SK-N-SH treated with all-trans-retinoic acid at 6 μM for 48 hours (cell line): ENCODE results near the gene KDM4B.

Experiments
- ATAC-seq: fragments of 200-7000 bp; cut with Tn5 transposase; 3 replicates; pipeline ENCODE4 v1.9.1; 2020; ENCODE audit warnings: mild to moderate bottlenecking, moderate library complexity
- ARNTL ChIP-seq: fragments of 450-650 bp; formaldehyde crosslinking; IDR thresholded peaks from 2 replicates; pipeline ENCODE4 v1.5.0; 2020; ENCODE audit warnings: low read depth, mild to moderate bottlenecking, moderate library complexity, borderline replicate concordance
- BACH2 ChIP-seq: fragments of 250-450 bp; sonication (Bioruptor Pico); IDR thresholded peaks from 2 replicates; pipeline ENCODE4 v1.9.0; 2021; ENCODE audit warnings: mild to moderate bottlenecking, borderline replicate concordance
- CREB5 ChIP-seq: fragments of 250-450 bp; sonication (Bioruptor Pico); IDR thresholded peaks from 2 replicates; pipeline ENCODE4 v1.5.1; 2020; ENCODE audit warnings: low read depth, mild to moderate bottlenecking, moderate library complexity
- CSDC2 ChIP-seq: fragments of 250-450 bp; sonication (Bioruptor Pico); IDR thresholded peaks from 2 replicates; pipeline ENCODE4 v1.5.0; 2020; ENCODE audit warnings: mild to moderate bottlenecking, moderate library complexity
- CSRNP3 ChIP-seq: fragments of 250-450 bp; sonication (Bioruptor Pico); IDR thresholded peaks from 2 replicates; pipeline ENCODE4 v1.5.1; 2021; ENCODE audit warnings: mild to moderate bottlenecking, moderate library complexity
- ESRRG ChIP-seq: fragments of 250-450 bp; sonication (Bioruptor Pico); IDR thresholded peaks from 2 replicates; pipeline ENCODE4 v1.6.1; 2021; ENCODE audit warnings: mild to moderate bottlenecking
- GLIS3 ChIP-seq: fragments of 250-450 bp; sonication (Bioruptor Pico); IDR thresholded peaks from 2 replicates; pipeline ENCODE4 v1.5.0; 2020; ENCODE audit warnings: mild to moderate bottlenecking, moderate library complexity
- ISL1 ChIP-seq: fragments of 250-450 bp; sonication (Bioruptor Pico); IDR thresholded peaks from 2 replicates; pipeline ENCODE4 v2.1.2; 2022; ENCODE audit warnings: mild to moderate bottlenecking, moderate library complexity
- OSR1 ChIP-seq: fragments of 250-450 bp; sonication (Bioruptor Pico); IDR thresholded peaks from 2 replicates; pipeline ENCODE4 v1.8.0; 2022; ENCODE audit warnings: moderate library complexity, mild to moderate bottlenecking, inconsistent platforms
- PATZ1 ChIP-seq: fragments of 250-450 bp; sonication (Bioruptor Pico); IDR thresholded peaks from 2 replicates; pipeline ENCODE4 v1.8.0; 2020; ENCODE audit warnings: mild to moderate bottlenecking, moderate library complexity, borderline replicate concordance
- POU6F1 ChIP-seq: fragments of 250-450 bp; sonication (Bioruptor Pico); IDR thresholded peaks from 2 replicates; pipeline ENCODE4 v1.8.0; 2021; ENCODE audit warnings: low read depth, mild to moderate bottlenecking, moderate library complexity, borderline replicate concordance
- PPARA ChIP-seq: fragments of 250-450 bp; sonication (Bioruptor Pico); IDR thresholded peaks from 2 replicates; pipeline ENCODE4 v1.5.0; 2020; ENCODE audit warnings: mild to moderate bottlenecking, borderline replicate concordance
- RARB ChIP-seq: fragments of 250-450 bp; sonication (Bioruptor Pico); IDR thresholded peaks from 2 replicates; pipeline ENCODE4 v1.8.0; 2021; ENCODE audit warnings: mild to moderate bottlenecking, moderate library complexity
- SNAI2 ChIP-seq: fragments of 250-450 bp; sonication (Bioruptor Pico); IDR thresholded peaks from 2 replicates; pipeline ENCODE4 v1.5.0; 2020; ENCODE audit warnings: mild to moderate bottlenecking, moderate library complexity
- TCF4 ChIP-seq: fragments of 250-450 bp; sonication (Bioruptor Pico); IDR thresholded peaks from 2 replicates; pipeline ENCODE4 v1.8.0; 2021; ENCODE audit warnings: mild to moderate bottlenecking, moderate library complexity, borderline replicate concordance
- TOX ChIP-seq: fragments of 250-450 bp; sonication (Bioruptor Pico); IDR thresholded peaks from 2 replicates; pipeline ENCODE4 v1.8.0; 2021; ENCODE audit warnings: mild to moderate bottlenecking, moderate library complexity, borderline replicate concordance
- TSHZ2 ChIP-seq: fragments of 250-450 bp; sonication (Bioruptor Pico); IDR thresholded peaks from 2 replicates; pipeline ENCODE4 v1.5.0; 2020; ENCODE audit warnings: mild to moderate bottlenecking, moderate library complexity
- ZC3H10 ChIP-seq: fragments of 250-450 bp; sonication (Bioruptor Pico); IDR thresholded peaks from 2 replicates; pipeline ENCODE4 v1.5.1; 2021; ENCODE audit warnings: mild to moderate bottlenecking, moderate library complexity
- ZFP30 ChIP-seq: fragments of 450-650 bp; formaldehyde crosslinking; IDR thresholded peaks from 2 replicates; pipeline ENCODE4 v1.5.0; 2022; ENCODE audit warnings: mild to moderate bottlenecking, moderate library complexity
- ZNF565 ChIP-seq: fragments of 450-650 bp; formaldehyde crosslinking; conservative IDR thresholded peaks from 2 replicates; pipeline ENCODE4 v1.5.0; 2020; ENCODE audit warnings: low read depth, mild to moderate bottlenecking, moderate library complexity
- ZNF70 ChIP-seq: fragments of 450-650 bp; formaldehyde crosslinking; IDR thresholded peaks from 2 replicates; pipeline ENCODE4 v1.5.0; 2020; ENCODE audit warnings: mild to moderate bottlenecking, moderate library complexity
- ZNF8 ChIP-seq: fragments of 450-650 bp; formaldehyde crosslinking; IDR thresholded peaks from 2 replicates; pipeline ENCODE4 v1.5.0; 2020; ENCODE audit warnings: mild to moderate bottlenecking, moderate library complexity

The KDM4B gene

GRCh38 chr19:5053661-5054060, 84.7 kb downstream of the KDM4B start:
- TF ChIP-seq RARB (CRISPR knock-in tag): no peak
- TF ChIP-seq OSR1: no peak
- TF ChIP-seq CREB5: no peak
- no peak for TF ChIP-seq TSHZ2 (CRISPR knock-in tag)
- TF ChIP-seq ISL1 (CRISPR knock-in tag): no peak
- no peak for TF ChIP-seq ZNF70 (CRISPR knock-in tag)
- TF ChIP-seq CSDC2: no peak
- TF ChIP-seq GLIS3: no peak
- TF ChIP-seq CSRNP3: no peak
- no peak for TF ChIP-seq ZFP30 (CRISPR knock-in tag)
- TF ChIP-seq TCF4 (CRISPR knock-in tag): no peak
- TF ChIP-seq PATZ1 (CRISPR knock-in tag): no peak

GRCh38 chr19:5054551-5055456, 85.9 kb downstream of the KDM4B start:
- ATAC-seq: no peak
- TF ChIP-seq ZNF565 (CRISPR knock-in tag) (no peak), ZNF70 (CRISPR knock-in tag) (no peak), ZNF8 (CRISPR knock-in tag) (no peak), POU6F1 (CRISPR knock-in tag) (no peak), BACH2 (CRISPR knock-in tag) (no peak), CSDC2 (no peak), CSRNP3 (no peak), PATZ1 (CRISPR knock-in tag) (no peak), TOX (CRISPR knock-in tag) (no peak), PPARA (CRISPR knock-in tag) (no peak), ZC3H10 (no peak), GLIS3 (no peak), RARB (CRISPR knock-in tag) (no peak), ZFP30 (CRISPR knock-in tag) (no peak), OSR1 (no peak), ESRRG (CRISPR knock-in tag) (no peak), ISL1 (CRISPR knock-in tag) (no peak), ARNTL (no peak), TSHZ2 (CRISPR knock-in tag) (no peak), SNAI2 (CRISPR knock-in tag) (no peak)

More at GRCh38 chr19:5053661-5054060, 84.7 kb downstream of the KDM4B start:
- no peak for ATAC-seq
